Fibroblast of pulmonary artery (primary cell): ENCODE results near the gene CYP2D6.
"Not testable (repeated sequence)": the region's sequence is repeated elsewhere in the genome, so short reads cannot be mapped to it uniquely, and the experiment has no call there.

Source experiments
- DNase-seq: peaks from one replicate; pipeline ENCODE4 v3.0.0-alpha.2; 2010; ENCODE audit warnings: low read depth
- H3K4me3 ChIP-seq: replicated peaks from 2 replicates; pipeline ENCODE4 v1.5.1; 2011; ENCODE audit warnings: low read depth, mild to moderate bottlenecking, control low read depth, low read length, moderate library complexity
- CTCF ChIP-seq: IDR thresholded peaks from 2 replicates; pipeline ENCODE4 v1.5.1; 2011; ENCODE audit warnings: mild to moderate bottlenecking, control low read depth, low read length, inconsistent platforms; ENCODE audit errors: missing control alignments

CYP2D6 gene

GRCh38 chr22:42108848-42109247, 21.8 kb downstream of the CYP2D6 start:
- no peak for DNase-seq
- no peak for TF ChIP-seq CTCF
- no peak overlapping the region for H3K4me3 ChIP-seq

GRCh38 chr22:42104332-42104860, 26.2 kb downstream of the CYP2D6 start:
- H3K4me3 ChIP-seq, DNase-seq: not testable (repeated sequence)

GRCh38 chr22:42101199-42101598, 29.4 kb downstream of the CYP2D6 start:
- TF ChIP-seq CTCF: no peak
- peak; percentile 7 for DNase-seq
- H3K4me3 ChIP-seq: no peak overlapping the region

- TF ChIP-seq CTCF: no peak
- peak overlapping the region; percentile 92 for H3K4me3 ChIP-seq
- DNase-seq: no peak
Observed at GRCh38 chr22:42091455-42091782, 39.2 kb downstream of the CYP2D6 start.

- H3K4me3 ChIP-seq: peak within 1 kb of the TSS; percentile 92
- peak; percentile 70 for TF ChIP-seq CTCF
- DNase-seq: peak; percentile 99
Observed at GRCh38 chr22:42090596-42091454, 39.8 kb downstream of the CYP2D6 start, which contains the start of gene NDUFA6. TSS of gene NDUFA6 (minus strand) at chr22:42090772. CDS start at chr22:42090744, 28 bp downstream.

- no peak overlapping the region for H3K4me3 ChIP-seq
- no peak for TF ChIP-seq CTCF
Observed at GRCh38 chr22:42086051-42086450, 44.6 kb downstream of the CYP2D6 start.

GRCh38 chr22:42084874-42085273, 45.7 kb downstream of the CYP2D6 start:
- no peak for TF ChIP-seq CTCF

More at GRCh38 chr22:42086051-42086450, 44.6 kb downstream of the CYP2D6 start:
- DNase-seq: no peak

More at GRCh38 chr22:42084874-42085273, 45.7 kb downstream of the CYP2D6 start:
- no peak for DNase-seq
- no peak overlapping the region for H3K4me3 ChIP-seq
